ENCODE data around the gene GPNMB. TPM values are rescaled to one million over a fixed set of nuclear protein-coding genes. Genes with fewer than 3 reads are reported as not detected.

The GPNMB gene
- total and polyA plus RNA-seq, 2 of the 4 experiments (the other 2 are of a cell fraction), result under 0.01 to 0.14 TPM

GRCh38 chr7:23247603-23248335, 1.2 kb downstream of the GPNMB start:
- DNase-seq, result no peak
- no peak overlapping the region for H3K27ac ChIP-seq (ENCODE audit: insufficient read depth, low read length)
- in situ Hi-C loops (cut with MboI; ENCODE audit: low sequenced_read_pairs), result no loop called here

More at GRCh38 chr7:23247603-23248335, 1.2 kb downstream of the GPNMB start:
- intact Hi-C loops (cut with micrococcal nuclease), result no loop called here
- H3K56ac ChIP-seq (ENCODE audit: extremely low read depth, insufficient read depth, low read length), result no peak overlapping the region
- no peak overlapping the region for H2AK9ac ChIP-seq (replicated peaks; ENCODE audit: low read depth, low read length, poor library complexity)
- H3K4ac ChIP-seq (ENCODE audit: low read depth, low read length), result no peak overlapping the region
- peak; percentile 27; the same call in 1 of the 2 replicates for ATAC-seq (ENCODE audit: low read depth)
- no peaks in the 10 kb centered on the region for H3K9me1 ChIP-seq (ENCODE audit: insufficient read depth, low read length)
- no peak overlapping the region for H2BK20ac ChIP-seq (ENCODE audit: low read depth, low read length)
- ChIA-PET POLR2A (ENCODE audit: unreplicated experiment) (no interaction called here), CTCF (no interaction called here)
- H3K4me3 ChIP-seq (ENCODE audit: insufficient read depth, low read depth, low read length), result no peak overlapping the region
- H2BK15ac ChIP-seq (ENCODE audit: low read depth, low read length), result no peak overlapping the region
- WGBS, 2 experiments (ENCODE audit: extremely low coverage in 2 of 2, insufficient read length in 1 of 2), result 28% methylated on average over 4 of the region's 53 CpGs; no CpG with 5 or more reads in 1 of the 2 experiments
- TF ChIP-seq USF2 (IDR thresholded peaks at IDR 0.05; ENCODE audit: low read depth, low read length) (no peak), CHD1 (IDR thresholded peaks at IDR 0.05; ENCODE audit: low read depth, low read length) (no peak), MAFK (IDR thresholded peaks at IDR 0.05; ENCODE audit: low read depth, low read length) (no peak), FOS (IDR thresholded peaks at IDR 0.05; ENCODE audit: low read depth, low read length) (no peak), BHLHE40 (IDR thresholded peaks at IDR 0.05; ENCODE audit: low read depth, low read length) (no peak), MAZ (IDR thresholded peaks at IDR 0.05; ENCODE audit: borderline replicate concordance, low read depth, low read length) (no peak), MXI1 (IDR thresholded peaks at IDR 0.05; ENCODE audit: borderline replicate concordance, low read depth, low read length) (no peak), NFE2L2 (IDR thresholded peaks at IDR 0.05; ENCODE audit: low read depth, low read length) (no peak), SMC3 (IDR thresholded peaks at IDR 0.05; ENCODE audit: low read depth, low read length) (no peak), POLR2A (IDR thresholded peaks at IDR 0.05; ENCODE audit: low read depth, low read length) (no peak)
- H4K91ac ChIP-seq (ENCODE audit: insufficient read depth, low read depth, low read length), result no peak overlapping the region
- no peaks in the 10 kb centered on the region for H3K36me3 ChIP-seq (ENCODE audit: control insufficient read depth, insufficient read depth, low read length)
- H3K23ac ChIP-seq (ENCODE audit: low read depth, low read length), result no peak overlapping the region
- H3K27me3 ChIP-seq (ENCODE audit: control insufficient read depth, insufficient read depth, low read length), result peaks cover 43% of the 10 kb centered on the region
- no peak overlapping the region for H2BK5ac ChIP-seq (ENCODE audit: low read depth, low read length, poor library complexity, severe bottlenecking)
- H2AK5ac ChIP-seq (ENCODE audit: low read depth, low read length), result no peak overlapping the region
- H2BK120ac ChIP-seq (ENCODE audit: low read depth, low read length), result no peak overlapping the region
- H2AFZ ChIP-seq (replicated peaks; ENCODE audit: low read length, poor library complexity), result peak overlapping the region; percentile 86
- no peak overlapping the region for H3K14ac ChIP-seq (replicated peaks; ENCODE audit: low read depth, low read length)
- H3K4me1 ChIP-seq (ENCODE audit: control insufficient read depth, insufficient read depth, low read length), result no peaks in the 10 kb centered on the region; the same call in 1 of the 2 replicates
- dilution Hi-C loops (cut with HindIII; ENCODE audit: low sequenced_read_pairs, unreplicated experiment), result no loop called here
- no peak overlapping the region for H3K9ac ChIP-seq (ENCODE audit: low read depth, low read length)
- peaks cover 5% of the 10 kb centered on the region for H3K9me3 ChIP-seq (ENCODE audit: control insufficient read depth, insufficient read depth, low read length)
- no peak overlapping the region; a peak in 1 of 4 replicates for H4K8ac ChIP-seq (ENCODE audit: low read depth in 2 of 2, low read length in 2 of 2)
- H3K18ac ChIP-seq (ENCODE audit: low read depth, low read length), result no peak overlapping the region
- H4K20me1 ChIP-seq (ENCODE audit: insufficient read depth, low read length), result no peaks in the 10 kb centered on the region
- BruUV-seq (replicated peaks), result no TSS peak
- H3K79me1 ChIP-seq (ENCODE audit: low read depth in 1 of 2, low read length in 2 of 2), result no peaks in the 10 kb centered on the region
- H4K5ac ChIP-seq (ENCODE audit: low read depth, low read length), result no peak overlapping the region
- H3K4me2 ChIP-seq (ENCODE audit: low read depth, low read length), result peak overlapping the region; percentile 62; the same call in 1 of the 2 replicates
